ENCODE measurements around the gene MCF2.

The MCF2 gene

GRCh38 chrX:139725720-139726119, 17.8 kb upstream of the MCF2 start:
- Histone ChIP-seq H4K20me1 (ENCODE audit: insufficient read depth, low read length) (no peaks in the 10 kb centered on the region), H3K36me3 (ENCODE audit: insufficient read depth, low read length) (no peaks in the 10 kb centered on the region; the same call in 1 of the 2 replicates), H3K79me2 (ENCODE audit: insufficient read depth, low read length) (no peaks in the 10 kb centered on the region), H3K4me2 (ENCODE audit: insufficient read depth, low read length) (no peak overlapping the region), H3K27ac (ENCODE audit: low read length) (no peak overlapping the region), H3K4me3 (ENCODE audit: low read depth in 1 of 2, low read length in 2 of 2) (no peak overlapping the region), H2AFZ (ENCODE audit: low read depth, low read length) (no peak overlapping the region), H3K4me1 (ENCODE audit: insufficient read depth, low read length) (no peaks in the 10 kb centered on the region), H3K27me3 (ENCODE audit: insufficient read depth, low read length, poor library complexity) (no peaks in the 10 kb centered on the region), H3K9me3 (ENCODE audit: insufficient read depth, low read length, severe bottlenecking) (no peaks in the 10 kb centered on the region), H3K9ac (ENCODE audit: low read depth, low read length) (no peak overlapping the region)
- DNase-seq (no peak), ATAC-seq (ENCODE audit: insufficient read depth, low read depth) (no peak)
- TF ChIP-seq, protein P1, sequence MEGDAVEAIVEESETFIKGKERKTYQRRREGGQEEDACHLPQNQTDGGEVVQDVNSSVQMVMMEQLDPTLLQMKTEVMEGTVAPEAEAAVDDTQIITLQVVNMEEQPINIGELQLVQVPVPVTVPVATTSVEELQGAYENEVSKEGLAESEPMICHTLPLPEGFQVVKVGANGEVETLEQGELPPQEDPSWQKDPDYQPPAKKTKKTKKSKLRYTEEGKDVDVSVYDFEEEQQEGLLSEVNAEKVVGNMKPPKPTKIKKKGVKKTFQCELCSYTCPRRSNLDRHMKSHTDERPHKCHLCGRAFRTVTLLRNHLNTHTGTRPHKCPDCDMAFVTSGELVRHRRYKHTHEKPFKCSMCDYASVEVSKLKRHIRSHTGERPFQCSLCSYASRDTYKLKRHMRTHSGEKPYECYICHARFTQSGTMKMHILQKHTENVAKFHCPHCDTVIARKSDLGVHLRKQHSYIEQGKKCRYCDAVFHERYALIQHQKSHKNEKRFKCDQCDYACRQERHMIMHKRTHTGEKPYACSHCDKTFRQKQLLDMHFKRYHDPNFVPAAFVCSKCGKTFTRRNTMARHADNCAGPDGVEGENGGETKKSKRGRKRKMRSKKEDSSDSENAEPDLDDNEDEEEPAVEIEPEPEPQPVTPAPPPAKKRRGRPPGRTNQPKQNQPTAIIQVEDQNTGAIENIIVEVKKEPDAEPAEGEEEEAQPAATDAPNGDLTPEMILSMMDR (IDR thresholded peaks at IDR 0.05; ENCODE audit: borderline replicate concordance, extremely low read depth, low read length, poor library complexity, severe bottlenecking), result no peak
- no peak for TF ChIP-seq EZH2 (IDR thresholded peaks at IDR 0.05; ENCODE audit: borderline replicate concordance, low read depth, low read length, severe bottlenecking)

DNA sequence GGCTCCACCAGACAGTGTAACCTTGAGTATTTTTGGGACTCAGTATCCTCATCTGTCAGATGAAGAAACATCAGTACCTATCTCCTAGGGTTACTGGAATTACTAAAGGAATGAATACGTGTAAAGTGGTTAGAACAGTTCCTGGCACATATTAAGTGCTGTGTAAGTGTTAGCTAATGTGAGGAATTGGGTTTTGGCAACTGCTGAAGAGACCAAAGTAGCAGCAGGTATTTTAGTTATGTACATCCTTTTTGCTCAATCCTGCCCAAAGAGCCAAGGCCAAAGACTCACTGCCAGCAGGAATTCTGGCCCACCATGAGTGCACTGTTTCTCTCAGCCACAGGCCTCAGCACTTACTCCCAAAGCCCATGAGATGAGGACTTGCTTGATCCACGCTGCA, 16.7 kb upstream of the MCF2 start:
- no peak for ATAC-seq (ENCODE audit: insufficient read depth, low read depth)
- no peak overlapping the region for H3K4me3 ChIP-seq (ENCODE audit: low read depth in 1 of 2, low read length in 2 of 2)
- no peak overlapping the region for H3K9ac ChIP-seq (ENCODE audit: low read depth, low read length)
- H3K9me3 ChIP-seq (ENCODE audit: insufficient read depth, low read length, severe bottlenecking), result no peaks in the 10 kb centered on the region
- TF ChIP-seq EZH2 (IDR thresholded peaks at IDR 0.05; ENCODE audit: borderline replicate concordance, low read depth, low read length, severe bottlenecking), result no peak
- H3K79me2 ChIP-seq (ENCODE audit: insufficient read depth, low read length), result no peaks in the 10 kb centered on the region
- H3K4me2 ChIP-seq (ENCODE audit: insufficient read depth, low read length), result no peak overlapping the region
- H4K20me1 ChIP-seq (ENCODE audit: insufficient read depth, low read length), result no peaks in the 10 kb centered on the region
- H3K36me3 ChIP-seq (ENCODE audit: insufficient read depth, low read length), result no peaks in the 10 kb centered on the region; the same call in 1 of the 2 replicates
- no peak for DNase-seq
- H2AFZ ChIP-seq (ENCODE audit: low read depth, low read length), result no peak overlapping the region
- H3K27ac ChIP-seq (ENCODE audit: low read length), result no peak overlapping the region
- H3K4me1 ChIP-seq (ENCODE audit: insufficient read depth, low read length), result no peaks in the 10 kb centered on the region
- H3K27me3 ChIP-seq (ENCODE audit: insufficient read depth, low read length, poor library complexity), result no peaks in the 10 kb centered on the region

GRCh38 chrX:139720979-139721378, 13.0 kb upstream of the MCF2 start:
- Histone ChIP-seq H3K27me3 (ENCODE audit: insufficient read depth, low read length, poor library complexity) (no peaks in the 10 kb centered on the region), H4K20me1 (ENCODE audit: insufficient read depth, low read length) (no peaks in the 10 kb centered on the region), H3K4me1 (ENCODE audit: insufficient read depth, low read length) (no peaks in the 10 kb centered on the region), H3K27ac (ENCODE audit: low read length) (no peak overlapping the region), H3K79me2 (ENCODE audit: insufficient read depth, low read length) (no peaks in the 10 kb centered on the region), H3K9ac (ENCODE audit: low read depth, low read length) (no peak overlapping the region), H3K36me3 (ENCODE audit: insufficient read depth, low read length) (no peaks in the 10 kb centered on the region; the same call in 1 of the 2 replicates), H3K4me2 (ENCODE audit: insufficient read depth, low read length) (no peak overlapping the region), H3K4me3 (ENCODE audit: low read depth in 1 of 2, low read length in 2 of 2) (no peak overlapping the region), H2AFZ (ENCODE audit: low read depth, low read length) (no peak overlapping the region), H3K9me3 (ENCODE audit: insufficient read depth, low read length, severe bottlenecking) (no peaks in the 10 kb centered on the region)
- no peak for ATAC-seq (ENCODE audit: insufficient read depth, low read depth)
- TF ChIP-seq, protein P1 (IDR thresholded peaks at IDR 0.05; ENCODE audit: borderline replicate concordance, extremely low read depth, low read length, poor library complexity, severe bottlenecking), result no peak
- no peak for TF ChIP-seq EZH2 (IDR thresholded peaks at IDR 0.05; ENCODE audit: borderline replicate concordance, low read depth, low read length, severe bottlenecking)
- DNase-seq, result no peak

GRCh38 chrX:139720136-139720535, 12.2 kb upstream of the MCF2 start:
- no peak overlapping the region for H3K4me2 ChIP-seq (ENCODE audit: insufficient read depth, low read length)
- H3K9me3 ChIP-seq (ENCODE audit: insufficient read depth, low read length, severe bottlenecking), result no peaks in the 10 kb centered on the region
- H3K9ac ChIP-seq (ENCODE audit: low read depth, low read length), result no peak overlapping the region
- DNase-seq (no peak), ATAC-seq (ENCODE audit: insufficient read depth, low read depth) (no peak)
- no peak overlapping the region for H3K27ac ChIP-seq (ENCODE audit: low read length)
- no peak overlapping the region for H2AFZ ChIP-seq (ENCODE audit: low read depth, low read length)
- H3K79me2 ChIP-seq (ENCODE audit: insufficient read depth, low read length), result no peaks in the 10 kb centered on the region
- no peaks in the 10 kb centered on the region for H3K27me3 ChIP-seq (ENCODE audit: insufficient read depth, low read length, poor library complexity)
- no peaks in the 10 kb centered on the region for H3K4me1 ChIP-seq (ENCODE audit: insufficient read depth, low read length)
- no peaks in the 10 kb centered on the region for H3K36me3 ChIP-seq (ENCODE audit: insufficient read depth, low read length)
- no peak for TF ChIP-seq EZH2 (IDR thresholded peaks at IDR 0.05; ENCODE audit: borderline replicate concordance, low read depth, low read length, severe bottlenecking)
- H4K20me1 ChIP-seq (ENCODE audit: insufficient read depth, low read length), result no peaks in the 10 kb centered on the region
- no peak overlapping the region for H3K4me3 ChIP-seq (ENCODE audit: low read depth in 1 of 2, low read length in 2 of 2)

Measured in DND-41 (cell line).